ENCODE measurements around the gene ANKRD53.

The ANKRD53 gene

DNA sequence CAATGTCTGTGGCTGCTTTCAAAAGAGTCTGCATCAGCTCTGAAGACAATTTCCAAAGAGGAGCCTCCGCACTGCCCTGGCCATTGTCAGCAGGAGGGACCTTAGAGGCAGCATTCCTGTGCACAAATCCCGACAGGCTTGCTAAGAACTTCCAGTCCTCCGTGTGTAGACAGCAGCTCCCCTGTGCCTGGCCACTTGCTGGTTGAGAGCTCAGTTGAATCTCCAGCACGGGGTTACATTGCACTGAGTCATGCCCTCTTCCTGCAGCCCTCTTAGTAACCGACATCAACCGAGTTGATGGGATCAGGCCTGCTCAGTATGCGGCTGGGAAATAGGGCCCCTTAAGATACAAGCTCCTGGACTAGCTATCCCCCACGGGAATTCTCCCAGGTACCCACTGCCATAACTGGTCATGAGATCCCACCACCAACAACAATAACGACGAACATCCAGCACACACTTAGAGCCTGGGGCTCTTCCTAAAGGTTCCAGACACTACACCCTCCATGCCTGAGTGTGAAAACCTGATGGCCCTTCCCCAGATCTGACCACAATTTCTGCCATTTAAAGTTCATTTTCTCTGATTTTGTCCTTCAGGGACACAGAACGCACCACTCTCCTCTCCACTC is 30.8 kb upstream of the ANKRD53 start:
- TF ChIP-seq ZFX (IDR thresholded peaks at IDR 0.05; ENCODE audit: borderline replicate concordance): no peak
- TF ChIP-seq, protein P1, sequence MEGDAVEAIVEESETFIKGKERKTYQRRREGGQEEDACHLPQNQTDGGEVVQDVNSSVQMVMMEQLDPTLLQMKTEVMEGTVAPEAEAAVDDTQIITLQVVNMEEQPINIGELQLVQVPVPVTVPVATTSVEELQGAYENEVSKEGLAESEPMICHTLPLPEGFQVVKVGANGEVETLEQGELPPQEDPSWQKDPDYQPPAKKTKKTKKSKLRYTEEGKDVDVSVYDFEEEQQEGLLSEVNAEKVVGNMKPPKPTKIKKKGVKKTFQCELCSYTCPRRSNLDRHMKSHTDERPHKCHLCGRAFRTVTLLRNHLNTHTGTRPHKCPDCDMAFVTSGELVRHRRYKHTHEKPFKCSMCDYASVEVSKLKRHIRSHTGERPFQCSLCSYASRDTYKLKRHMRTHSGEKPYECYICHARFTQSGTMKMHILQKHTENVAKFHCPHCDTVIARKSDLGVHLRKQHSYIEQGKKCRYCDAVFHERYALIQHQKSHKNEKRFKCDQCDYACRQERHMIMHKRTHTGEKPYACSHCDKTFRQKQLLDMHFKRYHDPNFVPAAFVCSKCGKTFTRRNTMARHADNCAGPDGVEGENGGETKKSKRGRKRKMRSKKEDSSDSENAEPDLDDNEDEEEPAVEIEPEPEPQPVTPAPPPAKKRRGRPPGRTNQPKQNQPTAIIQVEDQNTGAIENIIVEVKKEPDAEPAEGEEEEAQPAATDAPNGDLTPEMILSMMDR (IDR thresholded peaks at IDR 0.05): no peak
- no peak overlapping the region for H3K27ac ChIP-seq

DNA sequence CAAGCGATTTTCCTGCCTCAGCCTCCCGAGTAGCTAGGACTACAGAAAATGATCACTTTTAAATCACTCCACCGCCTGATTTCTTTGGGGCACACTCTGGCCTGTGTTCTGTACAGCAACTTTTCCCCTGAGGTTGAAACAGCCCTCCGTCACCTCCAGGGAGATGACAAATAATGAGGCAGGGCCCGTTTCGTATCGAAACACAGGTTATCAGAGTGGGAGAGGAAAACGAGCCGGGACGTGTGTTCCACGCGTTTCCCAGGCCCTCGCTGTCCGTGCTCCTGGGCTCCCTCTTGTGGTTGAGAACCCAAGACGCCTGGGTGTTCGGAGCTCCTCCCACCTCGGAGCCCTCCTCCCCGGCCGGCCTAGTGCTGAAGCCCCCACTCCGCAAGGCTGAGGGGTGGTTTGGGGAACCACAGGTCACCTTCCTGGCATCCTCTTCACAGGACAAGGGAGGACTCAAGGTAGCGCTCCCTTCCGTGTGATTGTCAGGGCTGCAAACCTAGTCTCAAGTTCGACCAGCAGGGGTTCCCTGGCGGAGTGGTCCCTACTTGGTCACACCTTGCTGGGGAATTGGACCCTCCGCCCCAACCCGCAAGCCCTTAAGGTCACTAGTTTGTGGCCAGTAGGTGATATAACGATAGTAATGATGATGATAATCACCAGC is 30.0 kb upstream of the ANKRD53 start:
- TF ChIP-seq, protein P1 (IDR thresholded peaks at IDR 0.05): peak; percentile 95
- TF ChIP-seq ZFX (IDR thresholded peaks at IDR 0.05; ENCODE audit: borderline replicate concordance): no peak
- no peak overlapping the region for H3K27ac ChIP-seq

DNA sequence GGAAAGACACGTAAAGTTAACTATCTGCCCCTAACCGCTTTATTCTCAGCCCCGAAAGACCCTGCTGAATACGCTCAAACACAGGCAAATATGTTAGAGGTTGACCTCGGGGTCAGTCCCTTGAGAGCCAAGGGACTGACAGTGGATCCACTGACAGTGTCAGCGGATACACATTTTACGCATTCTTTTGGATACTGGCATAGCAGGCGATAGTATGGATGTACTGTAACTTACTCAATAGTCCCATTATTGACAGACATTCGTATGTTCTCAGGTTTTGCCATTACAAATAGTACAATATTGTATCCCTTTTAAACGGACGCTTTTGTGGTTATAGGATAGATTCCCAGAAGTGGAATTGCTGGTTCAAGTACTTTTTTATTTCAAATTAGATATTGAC is 29.3 kb upstream of the ANKRD53 start:
- TF ChIP-seq, protein P1 (IDR thresholded peaks at IDR 0.05): no peak
- TF ChIP-seq ZFX (IDR thresholded peaks at IDR 0.05; ENCODE audit: borderline replicate concordance): no peak

DNA sequence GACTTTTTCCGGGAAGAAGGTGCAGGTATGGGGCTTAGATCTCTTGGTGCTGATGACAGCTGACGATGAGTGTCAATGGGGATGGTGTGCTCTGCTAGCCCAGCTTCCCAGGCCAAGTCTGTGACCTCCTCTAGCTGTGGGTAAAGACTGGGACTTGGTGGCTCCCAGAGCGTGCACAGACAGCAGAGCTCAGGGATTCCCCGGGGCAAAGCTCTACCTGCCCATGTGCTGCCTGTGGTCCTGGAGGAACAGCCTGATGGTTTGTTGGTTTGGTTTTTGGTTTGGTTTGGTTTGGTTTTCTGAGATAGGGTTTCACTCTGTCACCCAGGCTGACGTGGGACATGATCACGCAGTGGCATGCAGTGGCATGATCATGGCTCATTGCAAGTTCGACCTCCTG is 23.5 kb upstream of the ANKRD53 start:
- no peak overlapping the region for H3K27ac ChIP-seq
- TF ChIP-seq, protein P1 (IDR thresholded peaks at IDR 0.05): no peak
- no peak for TF ChIP-seq ZFX (IDR thresholded peaks at IDR 0.05; ENCODE audit: borderline replicate concordance)

More for the DNA sequence above, 29.3 kb upstream of the ANKRD53 start:
- no peak overlapping the region for H3K27ac ChIP-seq

DNA sequence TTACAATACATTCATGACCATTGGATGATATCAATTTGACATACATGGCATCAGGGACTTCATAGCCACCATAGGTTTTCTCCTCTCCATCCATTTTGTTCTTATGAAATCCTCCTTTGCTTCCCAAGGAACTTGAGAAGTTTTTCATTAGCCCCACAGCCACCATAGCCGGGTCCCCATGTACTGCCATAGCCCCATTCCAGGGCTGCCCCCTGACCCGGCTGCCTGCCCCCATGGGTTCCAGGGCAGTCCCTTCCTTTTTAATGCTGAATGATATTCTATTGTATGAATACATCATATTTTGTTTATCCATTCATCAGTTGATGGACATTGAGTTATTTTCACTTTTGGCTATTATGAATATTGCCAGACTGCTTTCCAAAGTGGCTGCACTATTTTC is 22.3 kb upstream of the ANKRD53 start:
- no peak for TF ChIP-seq ZFX (IDR thresholded peaks at IDR 0.05; ENCODE audit: borderline replicate concordance)
- TF ChIP-seq, protein P1 (IDR thresholded peaks at IDR 0.05): no peak
- H3K27ac ChIP-seq: no peak overlapping the region

DNA sequence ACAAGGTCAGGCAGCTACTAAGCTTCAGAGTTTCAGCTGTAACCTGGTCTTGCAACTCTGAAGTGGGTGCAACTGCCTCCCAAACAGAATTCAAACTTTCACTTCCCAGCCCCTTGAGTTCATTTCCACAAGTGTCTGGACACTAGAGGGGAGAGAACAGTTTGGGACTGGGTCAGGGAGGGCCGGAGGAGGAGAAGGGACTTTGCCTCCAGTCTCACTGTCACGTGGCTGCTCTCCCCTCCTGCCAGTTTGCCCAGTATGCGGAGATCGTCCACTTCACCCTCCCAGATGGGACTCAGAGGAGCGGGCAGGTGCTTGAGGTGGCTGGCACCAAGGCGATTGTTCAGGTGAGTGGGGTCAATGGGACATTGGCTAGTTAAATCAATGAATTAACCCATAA is 20.6 kb upstream of the ANKRD53 start:
- TF ChIP-seq, protein P1 (IDR thresholded peaks at IDR 0.05): no peak
- no peak overlapping the region for H3K27ac ChIP-seq

DNA sequence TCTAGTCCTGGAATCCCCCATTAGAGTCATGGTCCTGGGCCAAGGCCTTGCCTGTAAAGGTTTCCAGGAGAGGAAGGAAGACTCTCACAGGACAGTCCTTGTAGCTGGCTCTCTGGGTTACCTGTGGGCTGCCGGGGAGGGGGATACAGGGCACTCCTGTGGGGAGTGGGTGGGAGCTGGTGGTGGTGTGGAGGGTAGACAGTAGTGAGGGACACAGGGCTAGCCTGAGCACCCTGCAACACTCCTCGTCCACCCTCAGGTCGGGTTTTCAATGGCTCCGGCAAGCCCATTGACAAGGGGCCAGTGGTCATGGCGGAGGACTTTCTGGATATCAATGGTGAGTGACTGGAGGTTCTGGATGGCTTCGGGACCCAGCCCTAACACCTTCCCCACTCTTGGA is 19.7 kb upstream of the ANKRD53 start:
- no peak for TF ChIP-seq ZFX (IDR thresholded peaks at IDR 0.05; ENCODE audit: borderline replicate concordance)
- TF ChIP-seq, protein P1 (IDR thresholded peaks at IDR 0.05): no peak
- no peak overlapping the region for H3K27ac ChIP-seq
